ENCODE data around the gene WDR82. TPM values are rescaled to one million over a fixed set of nuclear protein-coding genes. Genes with fewer than 3 reads are reported as not detected.

WDR82 gene
- total and polyA plus RNA-seq, 9 of the 15 experiments (the other 6 are each of a cell fraction or from before 2014, with no cell fraction given): 6.4 to 62.9 (median 37.1) TPM

- TF ChIP-seq ATF7 (IDR thresholded peaks at IDR 0.05) (peak; percentile 87), ZNF263 (CRISPR knock-in tag; IDR thresholded peaks at IDR 0.05; ENCODE audit: borderline replicate concordance) (0 out of 2 replicates have a peak, but pooled peaks have one; percentile 10), SRF (CRISPR knock-in tag; IDR thresholded peaks at IDR 0.05) (no peak), ZMIZ1 (IDR thresholded peaks at IDR 0.05; ENCODE audit: low read depth in 2 of 2, low read length in 2 of 2) (0 out of 4 replicates have a peak, but pooled peaks of 1 of the 2 experiments have one; percentile 36), CBFA2T2 (conservative IDR thresholded peaks at IDR 0.05) (no peak), ZNF253 (CRISPR knock-in tag; conservative IDR thresholded peaks at IDR 0.05) (no peak), MEIS2 (IDR thresholded peaks at IDR 0.05; ENCODE audit: partially characterized antibody) (no peak), DDX20 (tag; IDR thresholded peaks at IDR 0.05; ENCODE audit: low read depth) (no peak), ZBTB7A (IDR thresholded peaks at IDR 0.05; ENCODE audit: borderline replicate concordance, control insufficient read depth, low read depth, low read length) (peak; percentile 90), RFX7 (CRISPR knock-in tag; IDR thresholded peaks at IDR 0.05) (no peak), ZFX (CRISPR knock-in tag; IDR thresholded peaks at IDR 0.05) (peak; percentile 79), SMAD1 (IDR thresholded peaks at IDR 0.05; ENCODE audit: low read depth, low read length, partially characterized antibody) (peak; percentile 24), POLR2AphosphoS5 (IDR thresholded peaks at IDR 0.05; ENCODE audit: control insufficient read depth, insufficient read depth, low read depth, low read length) (peak; percentile 92), ELF1 (tag; IDR thresholded peaks at IDR 0.05) (peak; percentile 30; the same call in 1 of the 2 replicates), HNRNPLL (IDR thresholded peaks at IDR 0.05; ENCODE audit: low read depth, low read length, poor library complexity, severe bottlenecking) (peak; percentile 9), NCOA2 (IDR thresholded peaks at IDR 0.05; ENCODE audit: partially characterized antibody in 2 of 2) (no peak)
- TF ChIP-seq, protein P1, sequence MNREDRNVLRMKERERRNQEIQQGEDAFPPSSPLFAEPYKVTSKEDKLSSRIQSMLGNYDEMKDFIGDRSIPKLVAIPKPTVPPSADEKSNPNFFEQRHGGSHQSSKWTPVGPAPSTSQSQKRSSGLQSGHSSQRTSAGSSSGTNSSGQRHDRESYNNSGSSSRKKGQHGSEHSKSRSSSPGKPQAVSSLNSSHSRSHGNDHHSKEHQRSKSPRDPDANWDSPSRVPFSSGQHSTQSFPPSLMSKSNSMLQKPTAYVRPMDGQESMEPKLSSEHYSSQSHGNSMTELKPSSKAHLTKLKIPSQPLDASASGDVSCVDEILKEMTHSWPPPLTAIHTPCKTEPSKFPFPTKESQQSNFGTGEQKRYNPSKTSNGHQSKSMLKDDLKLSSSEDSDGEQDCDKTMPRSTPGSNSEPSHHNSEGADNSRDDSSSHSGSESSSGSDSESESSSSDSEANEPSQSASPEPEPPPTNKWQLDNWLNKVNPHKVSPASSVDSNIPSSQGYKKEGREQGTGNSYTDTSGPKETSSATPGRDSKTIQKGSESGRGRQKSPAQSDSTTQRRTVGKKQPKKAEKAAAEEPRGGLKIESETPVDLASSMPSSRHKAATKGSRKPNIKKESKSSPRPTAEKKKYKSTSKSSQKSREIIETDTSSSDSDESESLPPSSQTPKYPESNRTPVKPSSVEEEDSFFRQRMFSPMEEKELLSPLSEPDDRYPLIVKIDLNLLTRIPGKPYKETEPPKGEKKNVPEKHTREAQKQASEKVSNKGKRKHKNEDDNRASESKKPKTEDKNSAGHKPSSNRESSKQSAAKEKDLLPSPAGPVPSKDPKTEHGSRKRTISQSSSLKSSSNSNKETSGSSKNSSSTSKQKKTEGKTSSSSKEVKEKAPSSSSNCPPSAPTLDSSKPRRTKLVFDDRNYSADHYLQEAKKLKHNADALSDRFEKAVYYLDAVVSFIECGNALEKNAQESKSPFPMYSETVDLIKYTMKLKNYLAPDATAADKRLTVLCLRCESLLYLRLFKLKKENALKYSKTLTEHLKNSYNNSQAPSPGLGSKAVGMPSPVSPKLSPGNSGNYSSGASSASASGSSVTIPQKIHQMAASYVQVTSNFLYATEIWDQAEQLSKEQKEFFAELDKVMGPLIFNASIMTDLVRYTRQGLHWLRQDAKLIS (CRISPR knock-in tag; IDR thresholded peaks at IDR 0.05): peak; percentile 66; the same call in 1 of the 2 replicates
- TF ChIP-seq, protein P2, sequence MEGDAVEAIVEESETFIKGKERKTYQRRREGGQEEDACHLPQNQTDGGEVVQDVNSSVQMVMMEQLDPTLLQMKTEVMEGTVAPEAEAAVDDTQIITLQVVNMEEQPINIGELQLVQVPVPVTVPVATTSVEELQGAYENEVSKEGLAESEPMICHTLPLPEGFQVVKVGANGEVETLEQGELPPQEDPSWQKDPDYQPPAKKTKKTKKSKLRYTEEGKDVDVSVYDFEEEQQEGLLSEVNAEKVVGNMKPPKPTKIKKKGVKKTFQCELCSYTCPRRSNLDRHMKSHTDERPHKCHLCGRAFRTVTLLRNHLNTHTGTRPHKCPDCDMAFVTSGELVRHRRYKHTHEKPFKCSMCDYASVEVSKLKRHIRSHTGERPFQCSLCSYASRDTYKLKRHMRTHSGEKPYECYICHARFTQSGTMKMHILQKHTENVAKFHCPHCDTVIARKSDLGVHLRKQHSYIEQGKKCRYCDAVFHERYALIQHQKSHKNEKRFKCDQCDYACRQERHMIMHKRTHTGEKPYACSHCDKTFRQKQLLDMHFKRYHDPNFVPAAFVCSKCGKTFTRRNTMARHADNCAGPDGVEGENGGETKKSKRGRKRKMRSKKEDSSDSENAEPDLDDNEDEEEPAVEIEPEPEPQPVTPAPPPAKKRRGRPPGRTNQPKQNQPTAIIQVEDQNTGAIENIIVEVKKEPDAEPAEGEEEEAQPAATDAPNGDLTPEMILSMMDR (IDR thresholded peaks at IDR 0.05 in 2 of 3, conservative IDR thresholded peaks at IDR 0.05 in 1 of 3; ENCODE audit: insufficient read depth in 2 of 3, low read depth in 1 of 3, low read length in 3 of 3): peak; percentile 42 to 54 (median 52); a peak in 4 of 6 replicates
Measured at GRCh38 chr3:52278510-52279069, at the start of gene WDR82 (continued).
